HG03103 (cell line): ENCODE results near the gene SDC1.

Source experiments
- ATAC-seq: cut with Tn5 transposase; IDR thresholded peaks from one replicate; pipeline ENCODE4 v1.9.1; 2021; ENCODE audit warnings: low read depth; ENCODE audit not compliant: unreplicated experiment

SDC1 gene

GRCh38 chr2:20156076-20156759 is 68.7 kb downstream of the SDC1 start:
- ATAC-seq: no peak

GRCh38 chr2:20153131-20153851 is 71.6 kb downstream of the SDC1 start:
- ATAC-seq: no peak

DNA sequence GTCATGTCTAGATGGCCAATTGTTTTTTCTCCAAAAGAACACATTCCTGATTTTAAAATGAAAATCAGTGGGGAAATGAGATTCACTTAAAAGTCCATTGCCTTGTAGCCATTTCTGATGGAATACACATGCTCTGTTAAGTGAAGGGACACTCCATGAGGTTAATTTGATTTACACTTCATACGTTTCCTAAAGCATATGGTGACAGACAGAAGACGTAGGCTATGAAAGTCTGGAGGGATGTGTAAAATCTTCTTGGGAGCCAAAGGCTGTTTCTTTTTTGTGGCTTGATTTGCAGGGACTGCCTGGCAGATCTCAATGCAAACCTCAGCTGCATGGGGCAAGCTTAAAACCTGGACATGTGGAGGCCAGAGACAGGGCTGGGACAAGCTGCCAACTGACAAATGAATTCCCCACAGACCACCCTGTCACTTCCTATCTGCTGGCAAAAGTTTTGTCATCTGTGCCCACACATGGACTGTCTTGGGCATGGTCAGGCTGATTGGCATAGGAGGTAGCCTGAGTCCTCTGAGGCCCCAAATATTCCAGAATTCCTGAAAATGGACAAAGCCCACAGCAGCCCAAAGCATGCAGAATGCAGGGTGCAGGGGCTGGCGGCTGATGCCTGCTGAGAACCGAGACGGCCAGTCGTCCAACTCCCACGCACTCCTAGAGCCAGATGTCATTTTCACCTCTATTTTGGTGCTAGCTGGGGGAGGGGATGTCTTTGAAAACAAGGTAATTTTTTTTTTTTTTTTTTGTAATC is 73.9 kb downstream of the SDC1 start:
- peak; percentile 66 for ATAC-seq
